ENCODE data around the gene UTP14C.
A peak's percentile ranks its signal among the peaks of the same experiment; 100 is the strongest.
"Not testable (repeated sequence)": the region's sequence is repeated elsewhere in the genome, so short reads cannot be mapped to it uniquely, and the experiment has no call there.

UTP14C gene

GRCh38 chr13:52025475-52026245 lies 1.2 kb downstream of the UTP14C start:
- no peak for DNase-seq (ENCODE audit: low read depth)
- TF ChIP-seq MYC (IDR thresholded peaks at IDR 0.05; ENCODE audit: low read depth, low read length) (no peak), POLR2A (IDR thresholded peaks at IDR 0.05; ENCODE audit: extremely low read depth, insufficient read length) (no peak)
- TF ChIP-seq, protein P1, sequence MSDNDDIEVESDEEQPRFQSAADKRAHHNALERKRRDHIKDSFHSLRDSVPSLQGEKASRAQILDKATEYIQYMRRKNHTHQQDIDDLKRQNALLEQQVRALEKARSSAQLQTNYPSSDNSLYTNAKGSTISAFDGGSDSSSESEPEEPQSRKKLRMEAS (IDR thresholded peaks at IDR 0.05; ENCODE audit: low read depth, low read length) = no peak
- TF ChIP-seq, protein P2, sequence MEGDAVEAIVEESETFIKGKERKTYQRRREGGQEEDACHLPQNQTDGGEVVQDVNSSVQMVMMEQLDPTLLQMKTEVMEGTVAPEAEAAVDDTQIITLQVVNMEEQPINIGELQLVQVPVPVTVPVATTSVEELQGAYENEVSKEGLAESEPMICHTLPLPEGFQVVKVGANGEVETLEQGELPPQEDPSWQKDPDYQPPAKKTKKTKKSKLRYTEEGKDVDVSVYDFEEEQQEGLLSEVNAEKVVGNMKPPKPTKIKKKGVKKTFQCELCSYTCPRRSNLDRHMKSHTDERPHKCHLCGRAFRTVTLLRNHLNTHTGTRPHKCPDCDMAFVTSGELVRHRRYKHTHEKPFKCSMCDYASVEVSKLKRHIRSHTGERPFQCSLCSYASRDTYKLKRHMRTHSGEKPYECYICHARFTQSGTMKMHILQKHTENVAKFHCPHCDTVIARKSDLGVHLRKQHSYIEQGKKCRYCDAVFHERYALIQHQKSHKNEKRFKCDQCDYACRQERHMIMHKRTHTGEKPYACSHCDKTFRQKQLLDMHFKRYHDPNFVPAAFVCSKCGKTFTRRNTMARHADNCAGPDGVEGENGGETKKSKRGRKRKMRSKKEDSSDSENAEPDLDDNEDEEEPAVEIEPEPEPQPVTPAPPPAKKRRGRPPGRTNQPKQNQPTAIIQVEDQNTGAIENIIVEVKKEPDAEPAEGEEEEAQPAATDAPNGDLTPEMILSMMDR (IDR thresholded peaks at IDR 0.05; ENCODE audit: low read depth, low read length) = no peak
- no peak overlapping the region for H3K4me3 ChIP-seq (ENCODE audit: low read depth, low read length)

GRCh38 chr13:52026246-52026626 lies 1.7 kb downstream of the UTP14C start:
- peak; percentile 41 for DNase-seq (ENCODE audit: low read depth)
- TF ChIP-seq, protein P2 (IDR thresholded peaks at IDR 0.05; ENCODE audit: low read depth, low read length) = peak; percentile 21
- TF ChIP-seq, protein P1 (IDR thresholded peaks at IDR 0.05; ENCODE audit: low read depth, low read length) = no peak
- TF ChIP-seq MYC (IDR thresholded peaks at IDR 0.05; ENCODE audit: low read depth, low read length) = 0 out of 2 replicates have a peak, but pooled peaks have one; percentile 18
- H3K4me3 ChIP-seq (ENCODE audit: low read depth, low read length) = no peak overlapping the region

GRCh38 chr13:52027832-52028231 lies 3.3 kb downstream of the UTP14C start:
- no peak overlapping the region for H3K4me3 ChIP-seq (ENCODE audit: low read depth, low read length)
- no peak for DNase-seq (ENCODE audit: low read depth)
- TF ChIP-seq POLR2A (IDR thresholded peaks at IDR 0.05; ENCODE audit: extremely low read depth, insufficient read length) = no peak

- TF ChIP-seq, protein P2 (IDR thresholded peaks at IDR 0.05; ENCODE audit: low read depth, low read length) = no peak
- DNase-seq (ENCODE audit: low read depth) = no peak
- H3K4me3 ChIP-seq (ENCODE audit: low read depth, low read length) = no peak overlapping the region
Measured at GRCh38 chr13:52029569-52029968, 5.1 kb downstream of the UTP14C start.

DNA sequence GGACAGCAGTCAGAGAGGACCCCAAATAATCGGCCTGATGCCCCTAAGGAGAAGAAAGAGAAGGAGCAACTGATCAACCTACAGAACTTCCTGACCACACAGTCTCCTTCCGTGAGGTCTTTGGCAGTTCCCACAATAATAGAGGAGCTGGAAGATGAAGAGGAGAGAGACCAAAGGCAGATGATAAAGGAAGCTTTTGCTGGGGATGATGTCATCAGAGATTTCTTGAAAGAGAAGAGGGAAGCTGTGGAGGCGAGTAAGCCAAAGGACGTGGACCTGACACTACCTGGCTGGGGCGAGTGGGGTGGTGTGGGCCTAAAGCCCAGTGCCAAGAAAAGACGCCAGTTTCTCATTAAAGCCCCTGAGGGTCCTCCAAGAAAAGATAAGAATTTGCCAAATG lies 5.9 kb downstream of the UTP14C start:
- not testable (repeated sequence) for DNase-seq (ENCODE audit: low read depth); H3K4me3 ChIP-seq (ENCODE audit: low read depth, low read length)

DNA sequence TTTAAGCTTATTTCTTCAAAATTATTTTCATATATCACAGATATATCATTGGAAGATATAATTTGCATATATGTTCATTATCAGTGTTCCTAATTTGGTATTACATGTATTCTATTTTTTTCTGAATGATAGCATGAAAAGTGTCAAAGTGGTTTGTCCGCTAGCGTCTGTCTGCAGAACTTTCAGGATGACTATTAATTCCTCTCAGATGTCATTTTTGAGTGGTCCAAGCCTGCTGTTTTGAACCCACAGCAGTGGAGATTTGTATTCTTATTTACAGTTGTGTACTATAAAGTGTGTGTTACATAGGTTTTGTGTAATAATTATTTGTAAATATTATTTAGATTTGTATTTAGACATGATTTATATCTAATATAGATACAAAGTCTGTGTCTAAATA lies 8.5 kb downstream of the UTP14C start:
- TF ChIP-seq, protein P1 (IDR thresholded peaks at IDR 0.05; ENCODE audit: low read depth, low read length) = no peak
- TF ChIP-seq MYC (IDR thresholded peaks at IDR 0.05; ENCODE audit: low read depth, low read length) (no peak), POLR2A (IDR thresholded peaks at IDR 0.05; ENCODE audit: extremely low read depth, insufficient read length) (no peak)
- TF ChIP-seq, protein P2 (IDR thresholded peaks at IDR 0.05; ENCODE audit: low read depth, low read length) = no peak
- DNase-seq (ENCODE audit: low read depth) = no peak
- H3K4me3 ChIP-seq (ENCODE audit: low read depth, low read length) = no peak overlapping the region

- DNase-seq (ENCODE audit: low read depth) = no peak
- H3K4me3 ChIP-seq (ENCODE audit: low read depth, low read length) = no peak overlapping the region
- TF ChIP-seq POLR2A (IDR thresholded peaks at IDR 0.05; ENCODE audit: extremely low read depth, insufficient read length) = no peak
- no peak for TF ChIP-seq MYC (IDR thresholded peaks at IDR 0.05; ENCODE audit: low read depth, low read length)
- TF ChIP-seq, protein P2 (IDR thresholded peaks at IDR 0.05; ENCODE audit: low read depth, low read length) = no peak
- TF ChIP-seq, protein P1 (IDR thresholded peaks at IDR 0.05; ENCODE audit: low read depth, low read length) = no peak
Measured at GRCh38 chr13:52034616-52035226, 10.2 kb downstream of the UTP14C start.

Measured in NB4 (cell line).